GM12878 (cell line): ENCODE data around the gene PARP15. TPM values are rescaled to one million over a fixed set of nuclear protein-coding genes. Genes with fewer than 3 reads are reported as not detected.

Experiments used
- BACH1 ChIP-seq: fragments of 450-650 bp; IDR thresholded peaks from 2 replicates; pipeline ENCODE4 v1.6.1; 2017; ENCODE audit warnings: mild to moderate bottlenecking, borderline replicate concordance
- CBX3 ChIP-seq: fragments of 200-600 bp; sonication (generic); IDR thresholded peaks from 2 replicates; pipeline ENCODE4 v1.6.1; 2016; ENCODE audit warnings: low read depth, borderline replicate concordance
- CREB1 ChIP-seq: IDR thresholded peaks from 2 replicates; pipeline ENCODE4 v1.6.1; 2012; ENCODE audit warnings: low read depth, mild to moderate bottlenecking, inconsistent platforms
- CUX1 ChIP-seq: IDR thresholded peaks from 2 replicates; pipeline ENCODE4 v1.6.1; 2012; ENCODE audit warnings: improper control_type of control experiment, low read depth, low read length; ENCODE audit not compliant: insufficient replicate concordance
- E2F4 ChIP-seq: IDR thresholded peaks from 2 replicates; pipeline ENCODE4 v1.6.1; 2012; ENCODE audit warnings: low read depth, low read length, improper control_type of control experiment
- ESRRA ChIP-seq: IDR thresholded peaks from 2 replicates; pipeline ENCODE4 v1.6.1; 2012; ENCODE audit warnings: mild to moderate bottlenecking, low read length, improper control_type of control experiment
- HCFC1 ChIP-seq: fragments of 150-350 bp; IDR thresholded peaks from 2 replicates; pipeline ENCODE4 v1.6.1; 2014; ENCODE audit warnings: low read length
- HDGF ChIP-seq: fragments of 450-650 bp; IDR thresholded peaks from 2 replicates; pipeline ENCODE4 v1.6.1; 2016; ENCODE audit warnings: antibody characterized with exemption
- KAT2A ChIP-seq: conservative IDR thresholded peaks from 2 replicates; pipeline ENCODE4 v1.6.1; 2011; ENCODE audit warnings: low read depth, low read length; ENCODE audit not compliant: control insufficient read depth
- KLF5 ChIP-seq: fragments of 450-650 bp; IDR thresholded peaks from 2 replicates; pipeline ENCODE4 v1.6.1; 2014; ENCODE audit warnings: mild to moderate bottlenecking; ENCODE audit not compliant: partially characterized antibody
- MAX ChIP-seq: IDR thresholded peaks from 2 replicates; pipeline ENCODE4 v1.6.1; 2012; ENCODE audit warnings: low read depth, low read length, improper control_type of control experiment
- MTA2 ChIP-seq: fragments of 450-650 bp; IDR thresholded peaks from 2 replicates; pipeline ENCODE4 v1.6.1; 2016; ENCODE audit warnings: low read depth, mild to moderate bottlenecking, moderate library complexity
- NFYA ChIP-seq: IDR thresholded peaks from 2 replicates; pipeline ENCODE4 v1.6.1; 2011; ENCODE audit warnings: low read depth, mild to moderate bottlenecking, low read length, improper control_type of control experiment, borderline replicate concordance
- RCOR1 ChIP-seq: conservative IDR thresholded peaks from 2 replicates; pipeline ENCODE4 v1.6.1; 2012; ENCODE audit warnings: low read depth, low read length, improper control_type of control experiment
- USF1 ChIP-seq: IDR thresholded peaks from 2 replicates; pipeline ENCODE4 v1.6.1; 2011; ENCODE audit warnings: borderline replicate concordance, low read depth, mild to moderate bottlenecking, moderate library complexity, mixed read lengths, low read length; ENCODE audit not compliant: insufficient read depth; ENCODE audit errors: extremely low read length
- ZNF217 ChIP-seq: fragments of 450-650 bp; IDR thresholded peaks from 2 replicates; pipeline ENCODE4 v1.6.1; 2017; ENCODE audit warnings: antibody characterized with exemption, mild to moderate bottlenecking
- ZNF384 ChIP-seq: IDR thresholded peaks from 2 replicates; pipeline ENCODE4 v1.6.1; 2012; ENCODE audit warnings: low read depth, mild to moderate bottlenecking, low read length, improper control_type of control experiment, borderline replicate concordance
- ZSCAN29 ChIP-seq: fragments of 450-650 bp; IDR thresholded peaks from 2 replicates; pipeline ENCODE4 v1.6.1; 2017; ENCODE audit warnings: mild to moderate bottlenecking, moderate library complexity
- ZZZ3 ChIP-seq: IDR thresholded peaks from 2 replicates; pipeline ENCODE4 v1.6.1; 2011; ENCODE audit warnings: low read depth; ENCODE audit not compliant: control insufficient read depth, insufficient read length
- polyA plus RNA-seq, 11 experiments: library from polyadenylated mRNA; depleted of rRNA in 4 of 11; unstranded in 6 of 11; stranded (reverse) in 5 of 11; fragments of >200 nt; fragmentation: Nextera tagmentation in 4 of 11; fragmentation: Illumina TruSeq in 1 of 11; extraction: Ambion mirVana in 4 of 11; extraction: Trizol in 1 of 11; gene quantifications; 1 replicate in 1 of 11; 2 replicates in 10 of 11; pipeline versions ENCODE4 v1.2.1 to v1.2.3, GENCODE V29; 2011 to 2016; ENCODE audit warnings: inconsistent platforms in 2 of 11, missing spikeins in 2 of 11, low read depth in 1 of 11
- total RNA-seq, 4 experiments: library from RNA; depleted of rRNA in 3 of 4; stranded (reverse); fragments of >200 nt in 3 of 4; fragmentation: Illumina TruSeq in 1 of 4; extraction: Trizol in 1 of 4; gene quantifications; 2 replicates each; pipeline versions ENCODE4 v1.2.1 to v1.2.3, GENCODE V29; 2013 to 2021

PARP15 gene
- total and polyA plus RNA-seq, 10 of the 15 experiments (the other 5 are each of a cell fraction or from before 2014, with no cell fraction given) = 9.0 to 234 (median 36.3) TPM

- TF ChIP-seq NFYA (no peak), KLF5 (peak; percentile 72), MAX (no peak), HDGF (no peak; the same call in 1 of the 2 replicates), ZZZ3 (no peak), USF1 (no peak), ESRRA (no peak), HCFC1 (no peak), BACH1 (peak; percentile 97; the same call in 1 of the 2 replicates), MTA2 (peak; percentile 99), KAT2A (no peak), ZNF217 (peak; percentile 99), RCOR1 (no peak), ZSCAN29 (no peak), CUX1 (no peak), CREB1 (peak; percentile 90), CBX3 (peak; percentile 82; the same call in 1 of the 2 replicates), ZNF384 (no peak), E2F4 (no peak)
Observed at GRCh38 chr3:122609798-122610559, 32.5 kb downstream of the PARP15 start (continued).
